WTC11 (cell line): ENCODE results near the gene FIS1. TPM values are rescaled to one million over a fixed set of nuclear protein-coding genes. Genes with fewer than 3 reads are reported as not detected.

Experiments used
- ATAC-seq: fragments of 200-7000 bp; cut with Tn5 transposase; 2 replicates; pipeline ENCODE4 v1.10.0; 2021; ENCODE audit warnings: mild to moderate bottlenecking, moderate library complexity
- CTCF ChIA-PET: fragments of 300-600 bp; sonication (Branson Sonifier 250); formaldehyde crosslinking; loops from one replicate; lab custom pipeline; 2021; ENCODE audit warnings: antibody characterized with exemption; lab: Charles Lee
- POLR2A ChIA-PET: fragments of 350-600 bp; sonication (Branson Sonifier 250); formaldehyde crosslinking; loops from one replicate; lab custom pipeline; 2021; ENCODE audit warnings: antibody characterized with exemption; lab: Charles Lee
- DNase-seq: peaks from one replicate; pipeline ENCODE4 v3.0.0; 2021; ENCODE audit warnings: low spot score
- H3K27ac Mint-ChIP-seq: 2 replicates; pipeline ENCODE4 v1.8.0; 2021; ENCODE audit warnings: mixed read lengths
- H3K27me3 Mint-ChIP-seq: 2 replicates; pipeline ENCODE4 v1.8.0; 2021; ENCODE audit warnings: low read depth, mild to moderate bottlenecking, moderate library complexity, mixed read lengths
- H3K36me3 Mint-ChIP-seq: 2 replicates; pipeline ENCODE4 v1.8.0; 2021; ENCODE audit warnings: mixed read lengths
- H3K4me1 Mint-ChIP-seq: 2 replicates; pipeline ENCODE4 v1.8.0; 2022; ENCODE audit warnings: mixed read lengths
- H3K4me3 Mint-ChIP-seq: 2 replicates; pipeline ENCODE4 v1.8.0; 2021; ENCODE audit warnings: mild to moderate bottlenecking, moderate library complexity, mixed read lengths
- H3K9me3 Mint-ChIP-seq: 2 replicates; pipeline ENCODE4 v1.8.0; 2021; ENCODE audit warnings: mixed read lengths
- CREB1 ChIP-seq: sonication (generic); formaldehyde crosslinking; IDR thresholded peaks from 2 replicates; pipeline ENCODE4 v1.8.0; 2023; ENCODE audit warnings: mild to moderate bottlenecking, missing genetic modification reagents
- CREM ChIP-seq: sonication (generic); formaldehyde crosslinking; IDR thresholded peaks from 2 replicates; pipeline ENCODE4 v1.8.1; 2022; ENCODE audit warnings: mild to moderate bottlenecking, missing genetic modification reagents, moderate library complexity
- ETV6 ChIP-seq: sonication (generic); formaldehyde crosslinking; IDR thresholded peaks from 2 replicates; pipeline ENCODE4 v1.8.1; 2022; ENCODE audit warnings: mild to moderate bottlenecking, missing genetic modification reagents
- GABPB1 ChIP-seq: sonication (generic); formaldehyde crosslinking; IDR thresholded peaks from 2 replicates; pipeline ENCODE4 v1.8.1; 2023; ENCODE audit warnings: mild to moderate bottlenecking, missing genetic modification reagents
- GRHL2 ChIP-seq: fragments of 250-450 bp; sonication (Bioruptor Pico); IDR thresholded peaks from 2 replicates; pipeline ENCODE4 v1.8.0; 2022; ENCODE audit warnings: mild to moderate bottlenecking, moderate library complexity; ENCODE audit not compliant: insufficient replicate concordance, severe bottlenecking
- HMGA2 ChIP-seq: fragments of 250-450 bp; sonication (Bioruptor Pico); IDR thresholded peaks from 2 replicates; pipeline ENCODE4 v1.4.0; 2021; ENCODE audit warnings: mild to moderate bottlenecking, moderate library complexity
- JAZF1 ChIP-seq: fragments of 250-450 bp; sonication (Bioruptor Pico); IDR thresholded peaks from 2 replicates; pipeline ENCODE4 v1.9.0; 2021; ENCODE audit warnings: moderate library complexity, mild to moderate bottlenecking, inconsistent platforms
- NR1H2 ChIP-seq: sonication (generic); formaldehyde crosslinking; IDR thresholded peaks from 2 replicates; pipeline ENCODE4 v1.9.0; 2021; ENCODE audit warnings: mild to moderate bottlenecking, moderate library complexity, missing genetic modification reagents
- NR3C1 ChIP-seq: sonication (generic); formaldehyde crosslinking; conservative IDR thresholded peaks from 2 replicates; pipeline ENCODE4 v1.8.1; 2023; ENCODE audit warnings: low read depth, mild to moderate bottlenecking, missing genetic modification reagents
- RELA ChIP-seq: sonication (generic); formaldehyde crosslinking; IDR thresholded peaks from 2 replicates; pipeline ENCODE4 v1.8.1; 2022; ENCODE audit warnings: missing genetic modification reagents, mild to moderate bottlenecking, borderline replicate concordance
- SOX15 ChIP-seq: fragments of 250-450 bp; sonication (Bioruptor Pico); IDR thresholded peaks from 2 replicates; pipeline ENCODE4 v1.9.0; 2021; ENCODE audit warnings: mild to moderate bottlenecking
- TEAD4 ChIP-seq: sonication (generic); formaldehyde crosslinking; IDR thresholded peaks from 2 replicates; pipeline ENCODE4 v1.8.0; 2022; ENCODE audit warnings: mild to moderate bottlenecking, missing genetic modification reagents
- ZNF263 ChIP-seq: sonication (generic); formaldehyde crosslinking; IDR thresholded peaks from 2 replicates; pipeline ENCODE4 v1.8.1; 2022; ENCODE audit warnings: low read depth, mild to moderate bottlenecking, moderate library complexity, missing genetic modification reagents
- total RNA-seq: library from RNA; stranded (reverse); gene quantifications from 3 replicates; pipeline ENCODE4 v1.2.3, GENCODE V29; 2021
- TF ChIP-seq, protein P1 (sequence below): fragments of 250-450 bp; sonication (Bioruptor Pico); IDR thresholded peaks from 2 replicates; pipeline ENCODE4 v1.9.0; 2021; ENCODE audit warnings: moderate library complexity, mild to moderate bottlenecking, inconsistent platforms, borderline replicate concordance
- TF ChIP-seq, protein P2 (sequence below): sonication (generic); formaldehyde crosslinking; IDR thresholded peaks from 2 replicates; pipeline ENCODE4 v1.8.1; 2023; ENCODE audit warnings: mild to moderate bottlenecking, missing genetic modification reagents
- TF ChIP-seq, protein P3 (sequence below): fragments of 250-450 bp; sonication (Bioruptor Pico); IDR thresholded peaks from 2 replicates; pipeline ENCODE4 v1.9.0; 2021; ENCODE audit warnings: mild to moderate bottlenecking, borderline replicate concordance
- TF ChIP-seq, protein P4 (sequence below): sonication (generic); formaldehyde crosslinking; IDR thresholded peaks from 2 replicates; pipeline ENCODE4 v1.8.0; 2022; ENCODE audit warnings: mild to moderate bottlenecking, missing genetic modification reagents
- TF ChIP-seq, protein P5 (sequence below): sonication (generic); formaldehyde crosslinking; IDR thresholded peaks from 2 replicates; pipeline ENCODE4 v1.8.0; 2022; ENCODE audit warnings: mild to moderate bottlenecking, missing genetic modification reagents
- TF ChIP-seq, protein P6 (sequence below): sonication (generic); formaldehyde crosslinking; IDR thresholded peaks from 2 replicates; pipeline ENCODE4 v1.8.1; 2023; ENCODE audit warnings: mild to moderate bottlenecking, missing genetic modification reagents, borderline replicate concordance
- TF ChIP-seq, protein P7 (sequence below): fragments of 250-450 bp; sonication (Bioruptor Pico); IDR thresholded peaks from 2 replicates; pipeline ENCODE4 v1.8.0; 2021; ENCODE audit warnings: mild to moderate bottlenecking

Gene FIS1
- total RNA-seq, 1 experiment from 2014 or later = 123 TPM

DNA sequence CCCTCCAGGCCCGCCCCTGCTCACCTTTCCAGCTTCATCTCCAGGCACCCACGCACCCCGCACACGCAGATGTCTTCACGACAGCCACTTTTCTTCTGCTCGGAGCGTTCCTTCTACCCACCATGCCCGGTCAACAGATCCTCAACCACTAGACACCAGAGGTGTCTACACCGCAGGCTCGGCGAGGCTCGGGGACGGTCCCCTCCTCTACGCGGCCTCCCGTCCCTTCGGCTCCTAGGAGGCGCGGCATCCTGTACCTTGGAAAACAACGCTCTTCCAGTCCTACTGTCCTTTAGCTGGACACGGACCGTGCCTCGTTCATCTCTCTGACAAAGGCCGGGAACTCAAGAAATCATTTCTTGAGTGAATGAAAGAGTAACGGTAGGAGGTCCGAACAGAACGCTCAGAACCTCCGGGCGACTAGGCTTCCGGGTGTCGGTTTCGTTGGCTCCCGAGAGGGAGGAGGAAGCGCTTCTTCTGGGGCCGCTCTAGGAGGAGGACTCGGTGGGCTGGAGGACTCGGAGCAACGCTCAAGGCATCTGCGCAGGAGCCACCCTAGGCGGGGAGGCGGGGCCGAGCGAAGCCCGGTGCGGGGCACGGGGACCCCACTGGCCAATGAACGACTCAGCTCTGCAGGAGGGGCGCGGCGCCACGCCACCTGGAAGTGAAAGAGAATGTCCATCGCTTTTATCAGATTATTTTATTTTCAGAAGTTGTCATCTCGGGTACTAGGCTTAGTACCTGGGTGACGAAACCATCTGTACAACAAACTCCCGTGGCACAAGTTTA lies 7.2 kb upstream of the FIS1 start:
- CTCF ChIA-PET = interaction anchor here (0.6 to 1.9 kb wide), 13 partner anchors 8 to 151 kb away, joined by 3 to 12 read pairs (median 6); partner anchors contain the start of genes PLOD3 and ZNHIT1
- Mint-ChIP-seq H3K4me1 (peaks cover 15% of the 10 kb centered on the region), H3K36me3 (peaks cover 14% of the 10 kb centered on the region), H3K27ac (peak overlapping the region; percentile 97), H3K27me3 (no peaks in the 10 kb centered on the region; the same call in 1 of the 2 replicates), H3K9me3 (no peaks in the 10 kb centered on the region), H3K4me3 (peak overlapping the region; percentile 100)
- ATAC-seq = peak; percentile 100
- peak; percentile 99 for DNase-seq
- POLR2A ChIA-PET = interaction anchor here (0.5 to 0.7 kb wide), 3 partner anchors 35 to 272 kb away, joined by 3 to 4 read pairs (median 3); no protein-coding TSS in a partner anchor
- TF ChIP-seq NR3C1 (CRISPR knock-in tag) = no peak
- 0 out of 2 replicates have a peak, but pooled peaks have one; percentile 42 for TF ChIP-seq CREM (CRISPR knock-in tag)
- TF ChIP-seq, protein P1, sequence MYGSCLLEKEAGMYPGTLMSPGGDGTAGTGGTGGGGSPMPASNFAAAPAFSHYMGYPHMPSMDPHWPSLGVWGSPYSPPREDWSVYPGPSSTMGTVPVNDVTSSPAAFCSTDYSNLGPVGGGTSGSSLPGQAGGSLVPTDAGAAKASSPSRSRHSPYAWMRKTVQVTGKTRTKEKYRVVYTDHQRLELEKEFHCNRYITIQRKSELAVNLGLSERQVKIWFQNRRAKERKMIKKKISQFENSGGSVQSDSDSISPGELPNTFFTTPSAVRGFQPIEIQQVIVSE (CRISPR knock-in tag) = no peak
- TF ChIP-seq ZNF263 (CRISPR knock-in tag) = peak; percentile 57; the same call in 1 of the 2 replicates
- TF ChIP-seq, protein P2, sequence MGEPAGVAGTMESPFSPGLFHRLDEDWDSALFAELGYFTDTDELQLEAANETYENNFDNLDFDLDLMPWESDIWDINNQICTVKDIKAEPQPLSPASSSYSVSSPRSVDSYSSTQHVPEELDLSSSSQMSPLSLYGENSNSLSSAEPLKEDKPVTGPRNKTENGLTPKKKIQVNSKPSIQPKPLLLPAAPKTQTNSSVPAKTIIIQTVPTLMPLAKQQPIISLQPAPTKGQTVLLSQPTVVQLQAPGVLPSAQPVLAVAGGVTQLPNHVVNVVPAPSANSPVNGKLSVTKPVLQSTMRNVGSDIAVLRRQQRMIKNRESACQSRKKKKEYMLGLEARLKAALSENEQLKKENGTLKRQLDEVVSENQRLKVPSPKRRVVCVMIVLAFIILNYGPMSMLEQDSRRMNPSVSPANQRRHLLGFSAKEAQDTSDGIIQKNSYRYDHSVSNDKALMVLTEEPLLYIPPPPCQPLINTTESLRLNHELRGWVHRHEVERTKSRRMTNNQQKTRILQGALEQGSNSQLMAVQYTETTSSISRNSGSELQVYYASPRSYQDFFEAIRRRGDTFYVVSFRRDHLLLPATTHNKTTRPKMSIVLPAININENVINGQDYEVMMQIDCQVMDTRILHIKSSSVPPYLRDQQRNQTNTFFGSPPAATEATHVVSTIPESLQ = no peak
- TF ChIP-seq ETV6 (CRISPR knock-in tag) = peak; percentile 63
- TF ChIP-seq NR1H2 (CRISPR knock-in tag) = no peak
- TF ChIP-seq TEAD4 = no peak
- TF ChIP-seq HMGA2 (CRISPR knock-in tag) = no peak
- 0 out of 2 replicates have a peak, but pooled peaks have one; percentile 37 for TF ChIP-seq GABPB1
- TF ChIP-seq, protein P3, sequence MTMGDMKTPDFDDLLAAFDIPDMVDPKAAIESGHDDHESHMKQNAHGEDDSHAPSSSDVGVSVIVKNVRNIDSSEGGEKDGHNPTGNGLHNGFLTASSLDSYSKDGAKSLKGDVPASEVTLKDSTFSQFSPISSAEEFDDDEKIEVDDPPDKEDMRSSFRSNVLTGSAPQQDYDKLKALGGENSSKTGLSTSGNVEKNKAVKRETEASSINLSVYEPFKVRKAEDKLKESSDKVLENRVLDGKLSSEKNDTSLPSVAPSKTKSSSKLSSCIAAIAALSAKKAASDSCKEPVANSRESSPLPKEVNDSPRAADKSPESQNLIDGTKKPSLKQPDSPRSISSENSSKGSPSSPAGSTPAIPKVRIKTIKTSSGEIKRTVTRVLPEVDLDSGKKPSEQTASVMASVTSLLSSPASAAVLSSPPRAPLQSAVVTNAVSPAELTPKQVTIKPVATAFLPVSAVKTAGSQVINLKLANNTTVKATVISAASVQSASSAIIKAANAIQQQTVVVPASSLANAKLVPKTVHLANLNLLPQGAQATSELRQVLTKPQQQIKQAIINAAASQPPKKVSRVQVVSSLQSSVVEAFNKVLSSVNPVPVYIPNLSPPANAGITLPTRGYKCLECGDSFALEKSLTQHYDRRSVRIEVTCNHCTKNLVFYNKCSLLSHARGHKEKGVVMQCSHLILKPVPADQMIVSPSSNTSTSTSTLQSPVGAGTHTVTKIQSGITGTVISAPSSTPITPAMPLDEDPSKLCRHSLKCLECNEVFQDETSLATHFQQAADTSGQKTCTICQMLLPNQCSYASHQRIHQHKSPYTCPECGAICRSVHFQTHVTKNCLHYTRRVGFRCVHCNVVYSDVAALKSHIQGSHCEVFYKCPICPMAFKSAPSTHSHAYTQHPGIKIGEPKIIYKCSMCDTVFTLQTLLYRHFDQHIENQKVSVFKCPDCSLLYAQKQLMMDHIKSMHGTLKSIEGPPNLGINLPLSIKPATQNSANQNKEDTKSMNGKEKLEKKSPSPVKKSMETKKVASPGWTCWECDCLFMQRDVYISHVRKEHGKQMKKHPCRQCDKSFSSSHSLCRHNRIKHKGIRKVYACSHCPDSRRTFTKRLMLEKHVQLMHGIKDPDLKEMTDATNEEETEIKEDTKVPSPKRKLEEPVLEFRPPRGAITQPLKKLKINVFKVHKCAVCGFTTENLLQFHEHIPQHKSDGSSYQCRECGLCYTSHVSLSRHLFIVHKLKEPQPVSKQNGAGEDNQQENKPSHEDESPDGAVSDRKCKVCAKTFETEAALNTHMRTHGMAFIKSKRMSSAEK = no peak
- no peak for TF ChIP-seq GRHL2 (CRISPR knock-in tag)
- TF ChIP-seq, protein P4, sequence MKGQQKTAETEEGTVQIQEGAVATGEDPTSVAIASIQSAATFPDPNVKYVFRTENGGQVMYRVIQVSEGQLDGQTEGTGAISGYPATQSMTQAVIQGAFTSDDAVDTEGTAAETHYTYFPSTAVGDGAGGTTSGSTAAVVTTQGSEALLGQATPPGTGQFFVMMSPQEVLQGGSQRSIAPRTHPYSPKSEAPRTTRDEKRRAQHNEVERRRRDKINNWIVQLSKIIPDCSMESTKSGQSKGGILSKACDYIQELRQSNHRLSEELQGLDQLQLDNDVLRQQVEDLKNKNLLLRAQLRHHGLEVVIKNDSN = peak; percentile 92
- TF ChIP-seq SOX15 (CRISPR knock-in tag) = no peak
- TF ChIP-seq CREB1 (CRISPR knock-in tag) = no peak
- no peak for TF ChIP-seq JAZF1
- TF ChIP-seq, protein P5, sequence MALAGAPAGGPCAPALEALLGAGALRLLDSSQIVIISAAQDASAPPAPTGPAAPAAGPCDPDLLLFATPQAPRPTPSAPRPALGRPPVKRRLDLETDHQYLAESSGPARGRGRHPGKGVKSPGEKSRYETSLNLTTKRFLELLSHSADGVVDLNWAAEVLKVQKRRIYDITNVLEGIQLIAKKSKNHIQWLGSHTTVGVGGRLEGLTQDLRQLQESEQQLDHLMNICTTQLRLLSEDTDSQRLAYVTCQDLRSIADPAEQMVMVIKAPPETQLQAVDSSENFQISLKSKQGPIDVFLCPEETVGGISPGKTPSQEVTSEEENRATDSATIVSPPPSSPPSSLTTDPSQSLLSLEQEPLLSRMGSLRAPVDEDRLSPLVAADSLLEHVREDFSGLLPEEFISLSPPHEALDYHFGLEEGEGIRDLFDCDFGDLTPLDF = no peak
- TF ChIP-seq RELA (CRISPR knock-in tag) = no peak
- TF ChIP-seq, protein P6, sequence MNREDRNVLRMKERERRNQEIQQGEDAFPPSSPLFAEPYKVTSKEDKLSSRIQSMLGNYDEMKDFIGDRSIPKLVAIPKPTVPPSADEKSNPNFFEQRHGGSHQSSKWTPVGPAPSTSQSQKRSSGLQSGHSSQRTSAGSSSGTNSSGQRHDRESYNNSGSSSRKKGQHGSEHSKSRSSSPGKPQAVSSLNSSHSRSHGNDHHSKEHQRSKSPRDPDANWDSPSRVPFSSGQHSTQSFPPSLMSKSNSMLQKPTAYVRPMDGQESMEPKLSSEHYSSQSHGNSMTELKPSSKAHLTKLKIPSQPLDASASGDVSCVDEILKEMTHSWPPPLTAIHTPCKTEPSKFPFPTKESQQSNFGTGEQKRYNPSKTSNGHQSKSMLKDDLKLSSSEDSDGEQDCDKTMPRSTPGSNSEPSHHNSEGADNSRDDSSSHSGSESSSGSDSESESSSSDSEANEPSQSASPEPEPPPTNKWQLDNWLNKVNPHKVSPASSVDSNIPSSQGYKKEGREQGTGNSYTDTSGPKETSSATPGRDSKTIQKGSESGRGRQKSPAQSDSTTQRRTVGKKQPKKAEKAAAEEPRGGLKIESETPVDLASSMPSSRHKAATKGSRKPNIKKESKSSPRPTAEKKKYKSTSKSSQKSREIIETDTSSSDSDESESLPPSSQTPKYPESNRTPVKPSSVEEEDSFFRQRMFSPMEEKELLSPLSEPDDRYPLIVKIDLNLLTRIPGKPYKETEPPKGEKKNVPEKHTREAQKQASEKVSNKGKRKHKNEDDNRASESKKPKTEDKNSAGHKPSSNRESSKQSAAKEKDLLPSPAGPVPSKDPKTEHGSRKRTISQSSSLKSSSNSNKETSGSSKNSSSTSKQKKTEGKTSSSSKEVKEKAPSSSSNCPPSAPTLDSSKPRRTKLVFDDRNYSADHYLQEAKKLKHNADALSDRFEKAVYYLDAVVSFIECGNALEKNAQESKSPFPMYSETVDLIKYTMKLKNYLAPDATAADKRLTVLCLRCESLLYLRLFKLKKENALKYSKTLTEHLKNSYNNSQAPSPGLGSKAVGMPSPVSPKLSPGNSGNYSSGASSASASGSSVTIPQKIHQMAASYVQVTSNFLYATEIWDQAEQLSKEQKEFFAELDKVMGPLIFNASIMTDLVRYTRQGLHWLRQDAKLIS (CRISPR knock-in tag) = no peak
- TF ChIP-seq, protein P7, sequence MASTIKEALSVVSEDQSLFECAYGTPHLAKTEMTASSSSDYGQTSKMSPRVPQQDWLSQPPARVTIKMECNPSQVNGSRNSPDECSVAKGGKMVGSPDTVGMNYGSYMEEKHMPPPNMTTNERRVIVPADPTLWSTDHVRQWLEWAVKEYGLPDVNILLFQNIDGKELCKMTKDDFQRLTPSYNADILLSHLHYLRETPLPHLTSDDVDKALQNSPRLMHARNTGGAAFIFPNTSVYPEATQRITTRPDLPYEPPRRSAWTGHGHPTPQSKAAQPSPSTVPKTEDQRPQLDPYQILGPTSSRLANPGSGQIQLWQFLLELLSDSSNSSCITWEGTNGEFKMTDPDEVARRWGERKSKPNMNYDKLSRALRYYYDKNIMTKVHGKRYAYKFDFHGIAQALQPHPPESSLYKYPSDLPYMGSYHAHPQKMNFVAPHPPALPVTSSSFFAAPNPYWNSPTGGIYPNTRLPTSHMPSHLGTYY (CRISPR knock-in tag) = no peak
